Myocyte (in vitro differentiated cells): ENCODE data around the gene EXOSC10. TPM values are rescaled to one million over a fixed set of nuclear protein-coding genes. Genes with fewer than 3 reads are reported as not detected.
"Not testable (repeated sequence)": the region's sequence is repeated elsewhere in the genome, so short reads cannot be mapped to it uniquely, and the experiment has no call there.

Experiments
- DNase-seq: peaks from one replicate; pipeline ENCODE4 v3.0.0-alpha.2; 2012; ENCODE audit warnings: low read depth
- total RNA-seq: library from RNA; depleted of rRNA; stranded (reverse); fragments of >200 nt; gene quantifications from 2 replicates; pipeline ENCODE4 v1.2.3, GENCODE V29; 2014

The EXOSC10 gene
- total RNA-seq, 1 donor from 2014 or later: 53.4 TPM

- no peak for DNase-seq
These were observed 55.4 kb downstream of the EXOSC10 start for GRCh38 chr1:11044086-11044848.

DNA sequence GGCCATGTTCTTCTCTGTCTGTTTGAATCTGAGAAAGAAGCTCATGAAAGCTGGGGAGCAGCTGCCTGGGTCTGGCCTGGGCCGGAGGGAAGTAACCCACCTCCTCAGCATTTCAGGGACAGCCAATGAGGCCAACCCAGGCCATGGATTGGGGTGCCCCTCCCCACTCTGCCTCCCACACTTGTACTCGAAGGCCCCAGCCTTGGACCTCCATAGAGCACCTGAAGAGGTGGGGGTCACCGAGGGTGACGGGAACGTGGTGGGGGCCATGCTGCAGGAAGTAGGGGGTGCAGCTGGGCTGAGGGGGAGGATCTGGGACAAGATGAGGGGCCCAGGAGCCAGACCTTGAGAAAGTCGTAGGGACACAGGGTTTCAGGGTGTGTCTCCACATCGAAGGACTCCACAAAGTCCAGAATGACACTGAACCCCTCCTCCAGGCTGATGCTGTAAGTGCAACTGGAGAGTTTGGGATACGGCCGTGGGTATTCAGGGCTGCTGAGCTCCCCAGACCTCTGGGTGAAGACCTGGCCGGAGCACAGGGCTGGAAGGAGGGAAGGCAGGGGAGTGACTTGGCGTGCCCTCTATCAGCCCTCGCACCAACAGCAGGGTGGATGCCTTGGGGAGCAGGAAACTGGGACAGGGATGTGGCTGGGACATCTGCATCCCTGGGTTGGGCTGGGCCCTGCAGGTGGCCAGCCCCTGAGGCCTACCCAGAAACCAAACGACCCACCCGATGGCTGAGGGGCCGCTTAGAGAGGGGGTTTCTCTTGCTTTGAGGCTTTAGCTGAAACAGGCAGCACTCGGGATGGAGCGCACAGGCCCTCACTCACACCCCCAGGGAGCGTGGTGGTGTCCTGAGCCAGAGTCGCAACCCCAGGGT, 56.4 kb downstream of the EXOSC10 start:
- DNase-seq: no peak

GRCh38 chr1:11042065-11042464, 57.6 kb downstream of the EXOSC10 start:
- no peak for DNase-seq

GRCh38 chr1:11041048-11041447, 58.6 kb downstream of the EXOSC10 start:
- no peak for DNase-seq

DNA sequence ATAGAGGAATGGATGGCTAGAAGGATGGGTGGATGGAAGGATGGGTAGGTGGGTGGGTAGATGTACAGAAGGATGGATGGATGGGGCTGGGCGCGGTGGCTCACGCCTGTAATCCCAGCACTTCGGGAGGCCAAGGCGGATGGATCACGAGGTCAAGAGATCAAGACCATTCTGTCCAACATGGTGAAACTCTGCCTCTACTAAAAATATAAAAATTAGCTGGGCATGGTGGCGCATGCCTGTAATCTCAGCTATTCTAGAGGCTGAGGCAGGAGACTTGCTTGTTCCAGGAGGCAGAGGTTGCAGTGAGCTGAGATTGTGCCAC, 59.6 kb downstream of the EXOSC10 start:
- DNase-seq: not testable (repeated sequence)

DNA sequence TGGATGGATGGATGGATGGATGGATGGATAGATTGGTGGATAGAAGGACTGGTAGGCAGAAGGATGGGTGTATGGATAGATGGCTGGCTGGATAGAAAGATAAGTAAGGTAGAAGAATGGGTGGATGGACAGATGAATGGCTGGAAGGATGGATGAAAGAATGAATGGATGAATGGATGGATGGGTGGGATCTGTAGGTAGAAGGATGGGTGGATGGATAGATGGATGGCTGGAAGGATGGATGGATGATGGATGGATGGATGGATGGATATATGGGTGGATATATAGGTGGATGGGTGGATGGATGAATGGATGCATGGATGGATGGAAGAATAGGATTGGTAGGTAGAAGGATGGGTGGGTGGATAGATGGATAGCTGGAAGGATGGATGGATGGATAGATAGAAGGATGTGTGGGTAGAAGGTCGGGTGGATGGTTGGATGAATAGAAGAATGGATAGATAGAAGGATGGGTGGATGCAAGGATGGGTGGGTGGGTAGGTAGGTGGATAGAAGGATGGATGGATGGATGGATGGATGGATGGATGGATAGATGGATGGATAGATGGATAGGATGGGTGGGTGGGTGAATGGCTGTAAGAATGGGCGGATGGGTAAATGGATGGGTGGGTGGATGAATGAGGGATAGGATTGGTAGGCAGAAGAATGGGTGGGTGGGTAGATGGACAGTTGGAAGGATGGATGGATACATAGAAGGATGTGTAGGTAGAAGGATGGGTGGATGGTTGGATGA, 60.1 kb downstream of the EXOSC10 start:
- DNase-seq: no peak

DNA sequence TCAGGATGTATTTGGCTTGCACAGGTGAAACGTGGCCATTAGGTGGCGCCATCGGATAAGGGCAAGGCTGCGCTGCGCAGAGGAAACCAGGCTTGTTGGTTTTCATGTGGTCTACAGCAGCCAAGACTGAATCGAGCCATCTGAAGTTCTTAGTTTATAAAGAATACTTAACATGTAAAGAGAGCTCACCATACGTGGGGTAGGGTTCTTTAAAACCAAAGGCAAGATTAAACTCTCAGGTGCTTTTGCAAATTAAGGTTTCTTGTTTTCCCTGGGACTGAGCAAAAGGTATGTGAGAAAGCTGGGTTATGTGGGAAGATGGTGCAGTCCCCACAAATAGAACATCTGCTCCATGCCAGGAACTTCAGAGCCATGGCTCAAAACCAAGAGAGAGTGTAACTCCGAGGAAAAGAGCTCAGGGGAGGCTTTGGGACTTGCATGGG, 61.9 kb downstream of the EXOSC10 start:
- DNase-seq: peak; percentile 89

- not testable (repeated sequence) for DNase-seq
These were observed 62.5 kb downstream of the EXOSC10 start for GRCh38 chr1:11037019-11037739.

GRCh38 chr1:11031624-11032262, 67.9 kb downstream of the EXOSC10 start:
- no peak for DNase-seq

DNA sequence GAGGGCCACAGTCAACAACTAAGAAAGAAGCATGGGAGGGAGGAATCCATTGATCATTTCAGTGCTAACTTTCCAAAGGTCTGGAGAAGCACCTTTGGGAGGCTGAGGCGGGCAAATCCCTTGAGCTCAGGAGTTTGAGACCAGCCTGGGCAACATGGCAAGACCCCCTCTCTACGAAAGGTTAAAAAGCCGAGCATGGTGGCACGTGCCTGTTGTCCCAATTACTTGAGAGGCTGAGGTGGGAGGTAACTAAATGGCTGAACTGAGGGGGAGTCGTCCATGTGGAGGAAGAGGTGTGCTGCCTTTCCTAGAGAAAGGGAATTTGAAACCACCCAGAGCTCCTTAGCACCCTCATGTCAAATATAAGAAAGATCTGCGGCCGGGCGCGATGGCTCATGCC, 68.8 kb downstream of the EXOSC10 start:
- no peak for DNase-seq

DNA sequence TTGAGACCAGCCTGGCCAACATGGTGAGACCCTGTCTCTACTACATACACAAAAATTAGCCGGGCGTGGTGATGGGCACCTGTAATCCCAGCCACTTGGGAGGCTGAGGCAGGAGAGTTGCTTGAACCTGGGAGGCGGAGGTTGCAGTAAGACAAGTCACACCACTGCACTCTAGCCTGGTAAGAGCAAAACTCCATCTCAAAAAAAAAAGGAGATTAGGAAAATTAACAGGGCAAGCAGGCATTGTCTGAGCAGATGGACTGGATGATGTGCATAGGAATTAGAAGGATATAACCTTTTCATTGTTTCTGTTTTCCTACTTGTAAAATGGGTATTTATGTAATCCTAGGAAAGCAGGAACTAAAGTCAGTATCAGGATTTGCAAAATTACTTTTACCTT, 71.7 kb downstream of the EXOSC10 start:
- DNase-seq: no peak

- DNase-seq: peak; percentile 83
These were observed 72.4 kb downstream of the EXOSC10 start for GRCh38 chr1:11027316-11027715.

- peak; percentile 19 for DNase-seq
These were observed 72.8 kb downstream of the EXOSC10 start for GRCh38 chr1:11026903-11027302.

GRCh38 chr1:11026052-11026451, 73.6 kb downstream of the EXOSC10 start:
- no peak for DNase-seq

- no peak for DNase-seq
These were observed 74.1 kb downstream of the EXOSC10 start for GRCh38 chr1:11025618-11026017.

DNA sequence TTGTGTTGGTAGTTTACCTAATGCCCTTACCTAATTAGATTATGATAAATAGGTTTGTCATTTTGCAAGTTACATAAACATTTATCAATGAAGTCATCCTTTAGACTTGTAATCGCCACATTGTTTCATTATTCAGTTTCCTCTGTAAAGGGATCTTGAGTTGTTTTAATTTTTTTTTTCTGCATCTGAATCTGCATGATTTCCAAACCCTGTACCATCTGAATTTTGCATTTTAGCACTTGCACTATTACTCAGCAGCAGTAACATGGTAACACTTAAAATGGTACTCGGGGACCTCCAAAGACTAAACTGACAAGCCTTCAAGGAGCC, 74.8 kb downstream of the EXOSC10 start:
- no peak for DNase-seq

DNA sequence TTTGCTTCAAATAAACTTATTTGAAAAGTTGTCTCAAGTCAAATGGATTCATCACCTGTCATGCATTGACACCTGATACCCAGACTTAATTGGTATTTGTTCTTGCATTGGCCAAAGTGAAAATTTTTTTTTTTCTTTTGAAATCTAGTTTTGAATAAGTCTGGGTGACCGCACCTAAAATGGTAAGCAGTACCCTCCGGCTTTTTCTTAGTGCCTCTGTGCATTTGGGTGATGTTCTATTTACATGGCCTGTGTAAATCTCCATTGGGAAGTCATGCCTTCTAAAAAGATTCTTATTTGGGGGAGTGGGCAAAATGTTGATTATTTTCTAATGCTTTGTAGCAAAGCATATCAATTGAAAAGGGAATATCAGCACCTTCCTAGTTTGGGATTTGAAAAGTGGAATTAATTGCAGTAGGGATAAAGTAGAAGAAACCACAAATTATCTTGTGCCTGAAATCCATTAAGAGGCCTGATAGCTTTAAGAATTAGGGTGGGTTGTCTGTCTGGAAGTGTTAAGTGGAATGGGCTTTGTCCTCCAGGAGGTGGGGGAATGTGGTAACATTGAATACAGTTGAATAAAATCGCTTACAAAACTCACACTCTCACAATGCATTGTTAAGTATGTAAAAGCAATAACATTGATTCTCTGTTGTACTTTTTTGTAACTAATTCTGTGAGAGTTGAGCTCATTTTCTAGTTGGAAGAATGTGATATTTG, 75.4 kb downstream of the EXOSC10 start:
- DNase-seq: no peak

DNA sequence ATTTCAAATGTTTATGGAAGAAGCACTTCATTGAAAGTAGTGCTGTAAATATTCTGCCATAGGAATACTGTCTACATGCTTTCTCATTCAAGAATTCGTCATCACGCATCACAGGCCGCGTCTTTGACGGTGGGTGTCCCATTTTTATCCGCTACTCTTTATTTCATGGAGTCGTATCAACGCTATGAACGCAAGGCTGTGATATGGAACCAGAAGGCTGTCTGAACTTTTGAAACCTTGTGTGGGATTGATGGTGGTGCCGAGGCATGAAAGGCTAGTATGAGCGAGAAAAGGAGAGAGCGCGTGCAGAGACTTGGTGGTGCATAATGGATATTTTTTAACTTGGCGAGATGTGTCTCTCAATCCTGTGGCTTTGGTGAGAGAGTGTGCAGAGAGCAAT, 76.5 kb downstream of the EXOSC10 start:
- no peak for DNase-seq

- no peak for DNase-seq
These were observed 79.7 kb downstream of the EXOSC10 start for GRCh38 chr1:11019971-11020370.

DNA sequence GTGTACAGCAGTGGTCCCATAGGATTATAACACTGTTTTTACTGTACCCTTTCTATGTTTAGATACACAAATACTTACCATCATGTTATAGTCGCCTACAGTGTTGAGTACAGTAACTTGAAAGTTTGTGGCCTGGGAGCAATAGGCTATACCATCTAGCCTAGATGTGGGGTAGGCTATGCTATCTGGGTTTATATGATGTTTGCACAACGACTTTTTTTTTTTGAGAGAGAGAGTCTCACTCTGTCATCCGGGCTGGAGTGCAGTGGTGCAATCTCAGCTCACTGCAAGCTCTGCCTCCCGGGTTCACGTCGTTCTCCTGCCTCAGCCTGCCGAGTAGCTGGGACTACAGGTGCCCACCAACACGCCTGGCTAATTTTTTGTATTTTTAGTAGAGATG, 80.3 kb downstream of the EXOSC10 start:
- not testable (repeated sequence) for DNase-seq
